ENCODE results near the gene FBXW11. TPM values are rescaled to one million over a fixed set of nuclear protein-coding genes. Genes with fewer than 3 reads are reported as not detected.

FBXW11 gene
- total RNA-seq, 1 donor from 2014 or later: 52.7 TPM

GRCh38 chr5:171867786-171868185, 138.7 kb downstream of the FBXW11 start:
- intact Hi-C loops (cut with micrococcal nuclease): no loop called here

GRCh38 chr5:171865471-171865870, 141.0 kb downstream of the FBXW11 start:
- no peak for ATAC-seq (ENCODE audit: low read depth)
- Mint-ChIP-seq H3K27me3 (no peaks in the 10 kb centered on the region), H3K4me1 (no peaks in the 10 kb centered on the region), H3K9me3 (no peaks in the 10 kb centered on the region), H3K36me3 (ENCODE audit: low read depth) (peaks cover 85% of the 10 kb centered on the region), H3K27ac (no peak overlapping the region), H3K4me3 (no peak overlapping the region)
- TF ChIP-seq CTCF (IDR thresholded peaks at IDR 0.05): no peak
- POLR2A ChIA-PET: interaction anchor here (0.6 kb wide), 1 partner anchor 12 kb away, joined by 4 read pairs; no protein-coding TSS in a partner anchor
- DNase-seq: no peak
- intact Hi-C loops (cut with micrococcal nuclease): no loop called here
- CTCF ChIA-PET: no interaction called here

More at GRCh38 chr5:171867786-171868185, 138.7 kb downstream of the FBXW11 start:
- ChIA-PET CTCF (no interaction called here), POLR2A (no interaction called here)
- H3K4me1 Mint-ChIP-seq: no peaks in the 10 kb centered on the region
- H3K9me3 Mint-ChIP-seq: no peaks in the 10 kb centered on the region
- no peak for TF ChIP-seq CTCF (IDR thresholded peaks at IDR 0.05)
- H3K27ac Mint-ChIP-seq: no peak overlapping the region
- H3K36me3 Mint-ChIP-seq (ENCODE audit: low read depth): peaks cover 89% of the 10 kb centered on the region
- no peak overlapping the region for H3K4me3 Mint-ChIP-seq
- ATAC-seq (ENCODE audit: low read depth): no peak
- H3K27me3 Mint-ChIP-seq: no peaks in the 10 kb centered on the region
- no peak for DNase-seq

- POLR2A ChIA-PET: no interaction called here
- no peak overlapping the region for H3K27ac Mint-ChIP-seq
These were observed 142.5 kb downstream of the FBXW11 start for GRCh38 chr5:171863935-171864334.

GRCh38 chr5:171862624-171863023, 143.8 kb downstream of the FBXW11 start:
- H3K36me3 Mint-ChIP-seq (ENCODE audit: low read depth): peaks cover 77% of the 10 kb centered on the region
- H3K4me3 Mint-ChIP-seq: no peak overlapping the region
- no peak for DNase-seq
- no peak for ATAC-seq (ENCODE audit: low read depth)
- H3K9me3 Mint-ChIP-seq: no peaks in the 10 kb centered on the region
- no peak for TF ChIP-seq CTCF (IDR thresholded peaks at IDR 0.05)
- no peaks in the 10 kb centered on the region for H3K4me1 Mint-ChIP-seq
- ChIA-PET POLR2A (no interaction called here), CTCF (no interaction called here)
- no peak overlapping the region for H3K27ac Mint-ChIP-seq
- no peaks in the 10 kb centered on the region for H3K27me3 Mint-ChIP-seq
- intact Hi-C loops (cut with micrococcal nuclease): no loop called here

More at GRCh38 chr5:171863935-171864334, 142.5 kb downstream of the FBXW11 start:
- CTCF ChIA-PET: no interaction called here
- H3K27me3 Mint-ChIP-seq: no peaks in the 10 kb centered on the region
- DNase-seq: no peak
- no peaks in the 10 kb centered on the region for H3K9me3 Mint-ChIP-seq
- ATAC-seq (ENCODE audit: low read depth): no peak
- TF ChIP-seq CTCF (IDR thresholded peaks at IDR 0.05): no peak
- intact Hi-C loops (cut with micrococcal nuclease): no loop called here
- H3K36me3 Mint-ChIP-seq (ENCODE audit: low read depth): peaks cover 82% of the 10 kb centered on the region
- no peaks in the 10 kb centered on the region for H3K4me1 Mint-ChIP-seq
- H3K4me3 Mint-ChIP-seq: no peak overlapping the region

GRCh38 chr5:171861381-171861780, 145.1 kb downstream of the FBXW11 start:
- no peaks in the 10 kb centered on the region for H3K27me3 Mint-ChIP-seq
- intact Hi-C loops (cut with micrococcal nuclease): no loop called here
- ATAC-seq (ENCODE audit: low read depth) (no peak), DNase-seq (no peak)
- H3K4me3 Mint-ChIP-seq: no peak overlapping the region
- H3K4me1 Mint-ChIP-seq: peaks cover under 1% of the 10 kb centered on the region
- ChIA-PET POLR2A (no interaction called here), CTCF (no interaction called here)
- H3K27ac Mint-ChIP-seq: no peak overlapping the region
- H3K36me3 Mint-ChIP-seq (ENCODE audit: low read depth): peaks cover 70% of the 10 kb centered on the region
- no peak for TF ChIP-seq CTCF (IDR thresholded peaks at IDR 0.05)
- no peaks in the 10 kb centered on the region for H3K9me3 Mint-ChIP-seq
